ENCODE results near the gene IP6K1. TPM values are rescaled to one million over a fixed set of nuclear protein-coding genes. Genes with fewer than 3 reads are reported as not detected.

The IP6K1 gene
- total and polyA plus RNA-seq, 4 donors = 16.1 to 54.9 (median 32.5) TPM

GRCh38 chr3:49705390-49705960, 80.9 kb downstream of the IP6K1 start:
- H3K4me1 ChIP-seq (ENCODE audit: control insufficient read depth in 5 of 5, insufficient read depth in 5 of 5, low read length in 5 of 5) = peaks cover 0 to 5% (median 0%) of the 10 kb centered on the region in 5 donors

GRCh38 chr3:49704629-49705028, 81.7 kb downstream of the IP6K1 start:
- Histone ChIP-seq H3K27ac (ENCODE audit: low read depth in 1 of 2, low read length in 1 of 2) (no peak overlapping the region), H3K27me3 (ENCODE audit: control insufficient read depth in 3 of 3, insufficient read depth in 3 of 3, low read length in 2 of 3) (no peaks in the 10 kb centered on the region), H3K36me3 (ENCODE audit: control insufficient read depth in 4 of 4, insufficient read depth in 4 of 4, low read length in 4 of 4) (peaks cover 0 to 60% (median 20%) of the 10 kb centered on the region in 4 donors), H3K4me3 (no peak overlapping the region), H3K9me3 (ENCODE audit: control insufficient read depth in 4 of 4, insufficient read depth in 3 of 4, low read length in 3 of 4) (no peaks in the 10 kb centered on the region), H3K4me1 (ENCODE audit: control insufficient read depth in 5 of 5, insufficient read depth in 5 of 5, low read length in 5 of 5) (peaks cover 0 to 5% (median 0%) of the 10 kb centered on the region in 5 donors), H3K9ac (ENCODE audit: insufficient read depth in 1 of 2, low read length in 2 of 2) (no peak overlapping the region)
- no peak for DNase-seq
- no peak for TF ChIP-seq CTCF (IDR thresholded peaks at IDR 0.05; ENCODE audit: control extremely low read depth, extremely low read depth)
- ATAC-seq (ENCODE audit: insufficient read depth, low FRiP score) = no peak
- WGBS, 2 donors = 93 to 97% methylated on average over 8 of the region's 8 CpGs

More at GRCh38 chr3:49705390-49705960, 80.9 kb downstream of the IP6K1 start:
- no peak overlapping the region for H3K27ac ChIP-seq (ENCODE audit: low read depth in 1 of 2, low read length in 1 of 2)
- H3K36me3 ChIP-seq (ENCODE audit: control insufficient read depth in 4 of 4, insufficient read depth in 4 of 4, low read length in 4 of 4) = peaks cover 0 to 56% (median 19%) of the 10 kb centered on the region in 4 donors
- H3K27me3 ChIP-seq (ENCODE audit: control insufficient read depth in 3 of 3, insufficient read depth in 3 of 3, low read length in 2 of 3) = no peaks in the 10 kb centered on the region
- no peak for TF ChIP-seq CTCF (IDR thresholded peaks at IDR 0.05; ENCODE audit: control extremely low read depth, extremely low read depth)
- 96% methylated on average over 17 of the region's 17 CpGs for whole genome bisulfite sequencing, 2 donors
- H3K4me3 ChIP-seq = no peak overlapping the region
- H3K9me3 ChIP-seq (ENCODE audit: control insufficient read depth in 4 of 4, insufficient read depth in 3 of 4, low read length in 3 of 4) = no peaks in the 10 kb centered on the region
- no peak overlapping the region for H3K9ac ChIP-seq (ENCODE audit: insufficient read depth in 1 of 2, low read length in 2 of 2)
- DNase-seq (no peak), ATAC-seq (ENCODE audit: insufficient read depth, low FRiP score) (no peak)

GRCh38 chr3:49703956-49704355, 82.4 kb downstream of the IP6K1 start:
- Histone ChIP-seq H3K9ac (ENCODE audit: insufficient read depth in 1 of 2, low read length in 2 of 2) (no peak overlapping the region), H3K27me3 (ENCODE audit: control insufficient read depth in 3 of 3, insufficient read depth in 3 of 3, low read length in 2 of 3) (no peaks in the 10 kb centered on the region), H3K4me3 (no peak overlapping the region), H3K4me1 (ENCODE audit: control insufficient read depth in 5 of 5, insufficient read depth in 5 of 5, low read length in 5 of 5) (peaks cover 0 to 5% (median 0%) of the 10 kb centered on the region in 5 donors), H3K36me3 (ENCODE audit: control insufficient read depth in 4 of 4, insufficient read depth in 4 of 4, low read length in 4 of 4) (peaks cover 0 to 66% (median 20%) of the 10 kb centered on the region in 4 donors), H3K9me3 (ENCODE audit: control insufficient read depth in 4 of 4, insufficient read depth in 3 of 4, low read length in 3 of 4) (no peaks in the 10 kb centered on the region), H3K27ac (ENCODE audit: low read depth in 1 of 2, low read length in 1 of 2) (no peak overlapping the region)
- DNase-seq = no peak
- TF ChIP-seq CTCF (IDR thresholded peaks at IDR 0.05; ENCODE audit: control extremely low read depth, extremely low read depth) = no peak
- WGBS, 2 donors = 76 to 84% methylated on average over 7 of the region's 7 CpGs
- no peak for ATAC-seq (ENCODE audit: insufficient read depth, low FRiP score)
